H9 (cell line): Measurements from ENCODE around the gene CREG1. TPM values are rescaled to one million over a fixed set of nuclear protein-coding genes. Genes with fewer than 3 reads are reported as not detected.

Source experiments
- DNase-seq: peaks from one replicate; pipeline ENCODE4 v3.0.0-alpha.2; 2017
- H2AFZ ChIP-seq: one replicate; pipeline ENCODE4 v1.6.1; 2013; ENCODE audit warnings: mild to moderate bottlenecking, low read length, control low read depth, moderate library complexity
- H2AK5ac ChIP-seq: 2 replicates; pipeline ENCODE4 v1.6.1; 2013; ENCODE audit warnings: low read length, control low read depth, mixed read lengths; ENCODE audit not compliant: insufficient read length
- H2BK120ac ChIP-seq: one replicate; pipeline ENCODE4 v1.6.1; 2013; ENCODE audit warnings: low read depth, mild to moderate bottlenecking, low read length, control low read depth, inconsistent platforms; ENCODE audit not compliant: poor library complexity, severe bottlenecking
- H2BK12ac ChIP-seq: 2 replicates; pipeline ENCODE4 v1.6.1; 2013; ENCODE audit warnings: low read length, control low read depth, mixed read lengths, low read depth; ENCODE audit not compliant: insufficient read length
- H2BK15ac ChIP-seq: 2 replicates; pipeline ENCODE4 v1.6.1; 2013; ENCODE audit warnings: low read depth, low read length, control low read depth
- H2BK20ac ChIP-seq: one replicate; pipeline ENCODE4 v1.6.1; 2013; ENCODE audit warnings: low read depth, mild to moderate bottlenecking, low read length, control low read depth, inconsistent platforms; ENCODE audit not compliant: poor library complexity, severe bottlenecking
- H2BK5ac ChIP-seq: 2 replicates; pipeline ENCODE4 v1.6.1; 2013; ENCODE audit warnings: low read length, control low read depth, mixed read lengths; ENCODE audit not compliant: insufficient read length
- H3K14ac ChIP-seq: 2 replicates; pipeline ENCODE4 v1.6.1; 2013; ENCODE audit warnings: low read length, control low read depth; ENCODE audit not compliant: insufficient read depth
- H3K18ac ChIP-seq: 2 replicates; pipeline ENCODE4 v1.6.1; 2013; ENCODE audit warnings: low read depth, mild to moderate bottlenecking, mixed read lengths, low read length, control low read depth; ENCODE audit not compliant: insufficient read length
- H3K23ac ChIP-seq: 2 replicates; pipeline ENCODE4 v1.6.1; 2013; ENCODE audit warnings: low read length, control low read depth, mixed read lengths, low read depth; ENCODE audit not compliant: insufficient read length
- H3K23me2 ChIP-seq: 2 replicates; pipeline ENCODE4 v1.6.1; 2013; ENCODE audit warnings: low read depth, mild to moderate bottlenecking, mixed read lengths, low read length, control low read depth; ENCODE audit not compliant: insufficient read length, poor library complexity, severe bottlenecking
- H3K27ac ChIP-seq: 2 replicates; pipeline ENCODE4 v1.5.1; 2013; ENCODE audit warnings: low read length, control low read depth, mixed read lengths, low read depth; ENCODE audit not compliant: insufficient read length
- H3K27me3 ChIP-seq: 2 replicates; pipeline ENCODE4 v1.6.1; 2013; ENCODE audit warnings: low read length, control low read depth, inconsistent platforms; ENCODE audit not compliant: insufficient read depth
- H3K4ac ChIP-seq: 2 replicates; pipeline ENCODE4 v1.6.1; 2013; ENCODE audit warnings: low read depth, mild to moderate bottlenecking, control low read depth, inconsistent platforms, low read length, moderate library complexity
- H3K4me1 ChIP-seq: 2 replicates; pipeline ENCODE4 v1.6.1; 2013; ENCODE audit warnings: low read length, control low read depth, inconsistent platforms; ENCODE audit not compliant: insufficient read depth
- H3K4me2 ChIP-seq: 2 replicates; pipeline ENCODE4 v1.6.1; 2013; ENCODE audit warnings: low read length, control low read depth, mixed read lengths; ENCODE audit not compliant: insufficient read length, insufficient read depth
- H3K56ac ChIP-seq: 2 replicates; pipeline ENCODE4 v1.6.1; 2013; ENCODE audit warnings: low read depth, mild to moderate bottlenecking, mixed read lengths, low read length, control low read depth; ENCODE audit not compliant: insufficient read length
- H3K79me1 ChIP-seq: 2 replicates; pipeline ENCODE4 v1.6.1; 2013; ENCODE audit warnings: low read depth, mild to moderate bottlenecking, moderate library complexity, low read length, control low read depth, inconsistent platforms; ENCODE audit not compliant: insufficient read depth, poor library complexity, severe bottlenecking
- H3K79me2 ChIP-seq: 2 replicates; pipeline ENCODE4 v1.6.1; 2013; ENCODE audit warnings: low read length, control low read depth, inconsistent platforms; ENCODE audit not compliant: insufficient read depth
- H3K9ac ChIP-seq: 2 replicates; pipeline ENCODE4 v1.6.1; 2013; ENCODE audit warnings: low read length, control low read depth, mixed read lengths; ENCODE audit not compliant: insufficient read length; ENCODE audit errors: extremely low read depth
- H3K9me3 ChIP-seq: one replicate; pipeline ENCODE4 v1.6.1; 2013; ENCODE audit warnings: low read depth, low read length, inconsistent platforms; ENCODE audit not compliant: control insufficient read depth
- H3T11ph ChIP-seq: one replicate; pipeline ENCODE4 v1.6.1; 2013; ENCODE audit warnings: mild to moderate bottlenecking, low read length, control low read depth, inconsistent platforms
- H4K20me1 ChIP-seq: one replicate; pipeline ENCODE4 v1.6.1; 2013; ENCODE audit not compliant: control insufficient read depth, insufficient read length, insufficient read depth
- H4K5ac ChIP-seq: 2 replicates; pipeline ENCODE4 v1.6.1; 2013; ENCODE audit warnings: low read depth, mild to moderate bottlenecking, mixed read lengths, low read length, control low read depth; ENCODE audit not compliant: insufficient read length
- H4K8ac ChIP-seq: replicated peaks from 2 replicates; pipeline ENCODE4 v1.6.1; 2013; ENCODE audit warnings: low read length, control low read depth, mixed read lengths, low read depth; ENCODE audit not compliant: insufficient read length
- H4K91ac ChIP-seq: 2 replicates; pipeline ENCODE4 v1.6.1; 2013; ENCODE audit warnings: low read depth, mild to moderate bottlenecking, moderate library complexity, mixed read lengths, low read length, control low read depth; ENCODE audit not compliant: insufficient read length
- H3K27ac Mint-ChIP-seq, 3 experiments: 2 replicates in 2 of 3; 3 replicates in 1 of 3; pipeline ENCODE4 v1.8.0; 2020 to 2021; ENCODE audit warnings: mixed read lengths in 3 of 3, mild to moderate bottlenecking in 1 of 3, moderate library complexity in 1 of 3
- H3K27me3 Mint-ChIP-seq: 2 replicates; pipeline ENCODE4 v1.8.0; 2021; ENCODE audit warnings: low read depth, mild to moderate bottlenecking, moderate library complexity, mixed read lengths
- H3K36me3 Mint-ChIP-seq, 3 experiments: 2 replicates in 2 of 3; 3 replicates in 1 of 3; pipeline ENCODE4 v1.8.0; 2020 to 2021; ENCODE audit warnings: low read depth in 3 of 3, mixed read lengths in 3 of 3; ENCODE audit not compliant: insufficient read depth in 1 of 3
- H3K4me1 Mint-ChIP-seq, 2 experiments: 2 replicates each; pipeline ENCODE4 v1.8.0; 2020; ENCODE audit warnings: mixed read lengths in 2 of 2
- H3K4me3 Mint-ChIP-seq, 2 experiments: 2 replicates in 1 of 2; 3 replicates in 1 of 2; pipeline ENCODE4 v1.8.0; 2020 to 2021; ENCODE audit warnings: mild to moderate bottlenecking in 2 of 2, mixed read lengths in 2 of 2, moderate library complexity in 1 of 2
- H3K9me3 Mint-ChIP-seq, 2 experiments: 2 replicates in 1 of 2; 3 replicates in 1 of 2; pipeline ENCODE4 v1.8.0; 2020; ENCODE audit warnings: mild to moderate bottlenecking in 2 of 2, mixed read lengths in 2 of 2, moderate library complexity in 1 of 2
- CTCF ChIP-seq: fragments of 200-600 bp; sonication (generic); conservative IDR thresholded peaks from 3 replicates; pipeline ENCODE4 v1.8.0; 2021; ENCODE audit warnings: antibody characterized with exemption, mild to moderate bottlenecking
- WGBS: extraction: QIAGEN DNeasy Blood & Tissue Kit; methylation state at CpG from one replicate; pipeline ENCODE4 v1.1.7; 2013; ENCODE audit warnings: missing lambda C conversion rate, low lambda C conversion rate, mixed read lengths; ENCODE audit not compliant: insufficient read length; ENCODE audit errors: extremely low coverage; 5-methylcytosine and 5-hydroxymethylcytosine counted together
- total RNA-seq: library from RNA; stranded (reverse); gene quantifications from 2 replicates; pipeline ENCODE4 v1.2.1, GENCODE V29; 2021

The CREG1 gene
- total RNA-seq, 1 experiment from 2014 or later: 19.8 TPM

GRCh38 chr1:167533851-167534300, 19.7 kb downstream of the CREG1 start:
- Histone ChIP-seq H4K91ac (no peak overlapping the region), H2BK20ac (no peak overlapping the region), H4K5ac (no peak overlapping the region), H3K27ac (no peak overlapping the region), H4K20me1 (no peaks in the 10 kb centered on the region), H2AFZ (no peak overlapping the region), H3K4me1 (no peaks in the 10 kb centered on the region), H4K8ac (no peak overlapping the region), H3K23ac (no peak overlapping the region), H2BK5ac (no peak overlapping the region), H3K4me2 (no peak overlapping the region), H3K4ac (no peak overlapping the region), H2BK12ac (no peak overlapping the region), H3K79me1 (no peaks in the 10 kb centered on the region), H2BK15ac (no peak overlapping the region), H3K14ac (no peak overlapping the region), H3K79me2 (no peaks in the 10 kb centered on the region), H3K9ac (no peak overlapping the region), H3K56ac (no peak overlapping the region), H3K18ac (no peak overlapping the region), H3K27me3 (no peaks in the 10 kb centered on the region), H3K23me2 (no peaks in the 10 kb centered on the region), H2BK120ac (no peak overlapping the region), H3K9me3 (no peaks in the 10 kb centered on the region), H2AK5ac (no peak overlapping the region), H3T11ph (no peak overlapping the region)
- peak; percentile 97 for TF ChIP-seq CTCF
- H3K27me3 Mint-ChIP-seq: peaks cover 8% of the 10 kb centered on the region; the same call in 1 of the 2 replicates
- no peak overlapping the region for H3K4me3 Mint-ChIP-seq
- no peaks in the 10 kb centered on the region for H3K36me3 Mint-ChIP-seq
- H3K4me1 Mint-ChIP-seq: peaks cover 4% of the 10 kb centered on the region in 2 experiments
- peak; percentile 83 for DNase-seq
- no peak overlapping the region for H3K27ac Mint-ChIP-seq
- H3K9me3 Mint-ChIP-seq: no peaks in the 10 kb centered on the region
- no CpG with 5 or more reads among the region's 8 CpGs for WGBS
